Neural progenitor cell (in vitro differentiated cells): ENCODE measurements around the gene SLC9A5.

Experiments used
- EZH2 ChIP-seq: fragments of 200-600 bp; sonication (generic); IDR thresholded peaks from 2 replicates; pipeline ENCODE4 v1.6.1; 2017; ENCODE audit warnings: antibody characterized with exemption, mild to moderate bottlenecking, moderate library complexity
- TF ChIP-seq, protein P1 (sequence below): fragments of 200-600 bp; sonication (generic); IDR thresholded peaks from 2 replicates; pipeline ENCODE4 v1.5.1; 2017; ENCODE audit warnings: antibody characterized with exemption, mild to moderate bottlenecking

DNA sequence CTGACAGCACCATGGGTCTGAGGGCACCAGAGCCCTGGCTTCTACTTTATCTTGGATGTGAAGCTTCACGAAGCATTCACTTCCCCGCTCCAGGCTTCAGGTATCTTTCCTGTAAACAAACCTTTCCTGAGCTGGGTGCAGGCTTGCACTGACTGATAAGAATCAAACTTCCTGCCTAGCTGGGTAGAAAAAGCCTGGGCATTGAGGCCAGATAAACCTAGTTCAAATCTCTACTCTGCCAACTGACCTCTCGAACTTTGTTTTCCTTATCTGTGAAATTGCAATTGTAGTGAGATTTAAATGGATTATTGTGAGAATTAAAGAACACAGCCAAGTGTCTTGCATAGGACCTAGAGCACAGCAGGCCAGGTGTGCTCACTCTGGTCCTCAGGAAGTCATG is 24.8 kb upstream of the SLC9A5 start:
- TF ChIP-seq, protein P1, sequence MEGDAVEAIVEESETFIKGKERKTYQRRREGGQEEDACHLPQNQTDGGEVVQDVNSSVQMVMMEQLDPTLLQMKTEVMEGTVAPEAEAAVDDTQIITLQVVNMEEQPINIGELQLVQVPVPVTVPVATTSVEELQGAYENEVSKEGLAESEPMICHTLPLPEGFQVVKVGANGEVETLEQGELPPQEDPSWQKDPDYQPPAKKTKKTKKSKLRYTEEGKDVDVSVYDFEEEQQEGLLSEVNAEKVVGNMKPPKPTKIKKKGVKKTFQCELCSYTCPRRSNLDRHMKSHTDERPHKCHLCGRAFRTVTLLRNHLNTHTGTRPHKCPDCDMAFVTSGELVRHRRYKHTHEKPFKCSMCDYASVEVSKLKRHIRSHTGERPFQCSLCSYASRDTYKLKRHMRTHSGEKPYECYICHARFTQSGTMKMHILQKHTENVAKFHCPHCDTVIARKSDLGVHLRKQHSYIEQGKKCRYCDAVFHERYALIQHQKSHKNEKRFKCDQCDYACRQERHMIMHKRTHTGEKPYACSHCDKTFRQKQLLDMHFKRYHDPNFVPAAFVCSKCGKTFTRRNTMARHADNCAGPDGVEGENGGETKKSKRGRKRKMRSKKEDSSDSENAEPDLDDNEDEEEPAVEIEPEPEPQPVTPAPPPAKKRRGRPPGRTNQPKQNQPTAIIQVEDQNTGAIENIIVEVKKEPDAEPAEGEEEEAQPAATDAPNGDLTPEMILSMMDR: no peak
- no peak for TF ChIP-seq EZH2
